Caco-2 (cell line): ENCODE data around the gene PSEN1. TPM values are rescaled to one million over a fixed set of nuclear protein-coding genes. Genes with fewer than 3 reads are reported as not detected.

Source experiments
- BruUV-seq: library from RNA; stranded (reverse); fragments of 400-500 nt; replicated peaks from 2 replicates; lab custom pipeline; 2021; lab: Mats Ljungman, UMichigan
- CTCF ChIA-PET: fragments of 300-600 bp; sonication (Branson Sonifier 250); formaldehyde crosslinking; loops from one replicate; lab custom pipeline; 2022; ENCODE audit warnings: antibody characterized with exemption; lab: Charles Lee
- POLR2A ChIA-PET: fragments of 300-600 bp; sonication (Branson Sonifier 250); formaldehyde crosslinking; loops from one replicate; lab custom pipeline; 2022; ENCODE audit warnings: antibody characterized with exemption; lab: Charles Lee
- DNase-seq, 2 experiments: peaks; one replicate each; pipeline versions ENCODE4 v3.0.0 to v3.0.0-alpha.2; 2020 to 2022
- H3K27me3 ChIP-seq: replicated peaks from 2 replicates; pipeline ENCODE4 v1.6.0; 2011; ENCODE audit warnings: low read length; ENCODE audit not compliant: control insufficient read depth, insufficient read depth
- H3K36me3 ChIP-seq: 2 replicates; pipeline ENCODE4 v1.5.1; 2011; ENCODE audit warnings: low read length; ENCODE audit not compliant: control insufficient read depth, insufficient read depth
- H3K4me1 ChIP-seq: fragments of 250-450 bp; sonication (Bioruptor Pico); 2 replicates; pipeline ENCODE4 v1.5.1; 2020; ENCODE audit warnings: mild to moderate bottlenecking
- H3K4me3 ChIP-seq: 2 replicates; pipeline ENCODE4 v1.5.1; 2011; ENCODE audit warnings: low read depth, mild to moderate bottlenecking, control low read depth, low read length
- H3K9me3 ChIP-seq: fragments of 250-450 bp; sonication (Bioruptor Pico); 2 replicates; pipeline ENCODE4 v1.5.1; 2020; ENCODE audit warnings: mild to moderate bottlenecking, moderate library complexity
- H3K27ac Mint-ChIP-seq: one replicate; pipeline ENCODE4 v1.8.0; 2022; ENCODE audit warnings: mixed read lengths; ENCODE audit not compliant: unreplicated experiment
- H3K27me3 Mint-ChIP-seq: one replicate; pipeline ENCODE4 v1.8.0; 2022; ENCODE audit warnings: mixed read lengths; ENCODE audit not compliant: insufficient read depth, unreplicated experiment
- H3K36me3 Mint-ChIP-seq: one replicate; pipeline ENCODE4 v1.8.0; 2022; ENCODE audit warnings: mild to moderate bottlenecking, mixed read lengths; ENCODE audit not compliant: insufficient read depth, unreplicated experiment
- H3K4me1 Mint-ChIP-seq: one replicate; pipeline ENCODE4 v1.8.0; 2022; ENCODE audit warnings: low read depth, mixed read lengths; ENCODE audit not compliant: unreplicated experiment
- H3K4me3 Mint-ChIP-seq: one replicate; pipeline ENCODE4 v1.8.0; 2022; ENCODE audit warnings: mild to moderate bottlenecking, moderate library complexity, mixed read lengths; ENCODE audit not compliant: unreplicated experiment
- H3K9me3 Mint-ChIP-seq: one replicate; pipeline ENCODE4 v1.8.0; 2022; ENCODE audit warnings: mixed read lengths; ENCODE audit not compliant: unreplicated experiment
- CTCF ChIP-seq, 2 experiments: fragments of 200-600 bp in 1 of 2; IDR thresholded peaks; 1 replicate in 1 of 2; 2 replicates in 1 of 2; pipeline versions ENCODE4 v1.5.1 to v1.8.0; 2011 to 2022; ENCODE audit warnings: antibody characterized with exemption in 1 of 2, control low read depth in 1 of 2, inconsistent platforms in 1 of 2, low read depth in 1 of 2, low read length in 1 of 2, mild to moderate bottlenecking in 1 of 2, moderate library complexity in 1 of 2; ENCODE audit not compliant: insufficient read depth in 1 of 2, severe bottlenecking in 1 of 2, unreplicated experiment in 1 of 2
- intact Hi-C: fragments of 100-400 bp; cut with micrococcal nuclease; formaldehyde crosslinking; loops from one replicate; pipeline ENCODE4 v1.10.0; 2022; ENCODE audit not compliant: unreplicated experiment
- total RNA-seq: library from RNA; stranded (reverse); gene quantifications from 2 replicates; pipeline ENCODE4 v1.2.3, GENCODE V29; 2022

PSEN1 gene
- total RNA-seq, 1 experiment from 2014 or later, result 74.8 TPM

DNA sequence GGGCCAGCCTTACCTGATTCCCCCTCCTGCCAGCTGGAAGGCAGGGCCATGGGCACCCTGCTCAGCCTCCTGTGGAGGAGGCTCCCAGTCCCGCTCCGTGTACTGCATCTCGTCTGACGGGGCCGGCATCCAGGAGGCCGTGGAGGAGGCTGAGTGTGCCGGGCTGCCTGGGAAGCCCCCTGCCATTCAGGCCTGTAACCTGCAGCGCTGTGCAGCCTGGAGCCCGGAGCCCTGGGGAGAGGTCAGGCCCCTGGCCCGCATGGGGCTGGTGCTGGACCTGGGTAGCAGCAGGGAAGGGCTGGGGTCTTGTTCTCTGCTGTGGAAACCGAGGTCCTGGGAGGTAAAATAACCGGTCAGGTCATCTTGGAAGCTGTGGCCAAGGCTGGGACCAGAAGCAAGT, 117.4 kb downstream of the PSEN1 start:
- Histone ChIP-seq H3K4me1 (no peaks in the 10 kb centered on the region), H3K27me3 (no peaks in the 10 kb centered on the region), H3K4me3 (no peak overlapping the region), H3K9me3 (no peaks in the 10 kb centered on the region), H3K36me3 (no peaks in the 10 kb centered on the region)
- Mint-ChIP-seq H3K27me3 (no peaks in the 10 kb centered on the region), H3K36me3 (no peaks in the 10 kb centered on the region), H3K4me3 (no peak overlapping the region), H3K4me1 (no peaks in the 10 kb centered on the region), H3K27ac (no peak overlapping the region), H3K9me3 (no peaks in the 10 kb centered on the region)
- BruUV-seq, result no TSS peak
- no peak for DNase-seq
- intact Hi-C loops, result no loop called here
- CTCF ChIA-PET, result no interaction called here
- POLR2A ChIA-PET, result no interaction called here
- TF ChIP-seq CTCF (IDR thresholded peaks at IDR 0.05; ENCODE audit: insufficient read depth in 1 of 2, low read depth in 1 of 2, low read length in 1 of 2, severe bottlenecking in 1 of 2, unreplicated experiment in 1 of 2), result no peak

GRCh38 chr14:73254247-73255004, 118.1 kb downstream of the PSEN1 start:
- no peak for DNase-seq

DNA sequence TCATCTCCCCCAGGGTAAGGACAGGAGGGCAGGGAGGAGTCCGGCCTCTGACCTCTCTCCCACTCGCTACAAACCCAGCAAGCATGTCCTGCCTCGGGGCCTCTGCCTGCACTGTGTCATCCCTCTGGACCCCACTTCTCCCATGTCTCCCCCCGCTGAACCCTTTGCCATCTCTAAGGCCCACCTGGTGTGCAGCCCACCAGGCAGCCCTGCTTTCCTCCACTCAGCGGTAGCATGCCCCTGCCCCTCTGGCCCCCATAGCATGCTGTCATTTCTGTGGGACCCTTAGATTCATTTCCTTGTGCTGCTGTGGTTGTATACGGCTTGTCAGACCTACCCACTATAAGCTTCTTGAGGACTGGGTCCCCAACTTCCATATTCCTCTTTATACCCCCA, 118.7 kb downstream of the PSEN1 start:
- no peaks in the 10 kb centered on the region for H3K9me3 ChIP-seq
- intact Hi-C loops, result no loop called here
- no peak overlapping the region for H3K4me3 ChIP-seq
- no peak for TF ChIP-seq CTCF (IDR thresholded peaks at IDR 0.05; ENCODE audit: insufficient read depth in 1 of 2, low read depth in 1 of 2, low read length in 1 of 2, severe bottlenecking in 1 of 2, unreplicated experiment in 1 of 2)
- ChIA-PET CTCF (no interaction called here), POLR2A (no interaction called here)
- Mint-ChIP-seq H3K27me3 (no peaks in the 10 kb centered on the region), H3K4me1 (no peaks in the 10 kb centered on the region), H3K9me3 (no peaks in the 10 kb centered on the region), H3K36me3 (no peaks in the 10 kb centered on the region), H3K4me3 (no peak overlapping the region), H3K27ac (no peak overlapping the region)
- no peaks in the 10 kb centered on the region for H3K27me3 ChIP-seq
- no TSS peak for BruUV-seq
- DNase-seq, result no peak
- no peaks in the 10 kb centered on the region for H3K4me1 ChIP-seq
- H3K36me3 ChIP-seq, result no peaks in the 10 kb centered on the region

More at GRCh38 chr14:73254247-73255004, 118.1 kb downstream of the PSEN1 start:
- H3K4me1 ChIP-seq, result no peaks in the 10 kb centered on the region
- no peak overlapping the region for H3K4me3 ChIP-seq
- H3K4me3 Mint-ChIP-seq, result no peak overlapping the region
- H3K36me3 ChIP-seq, result no peaks in the 10 kb centered on the region
- no peaks in the 10 kb centered on the region for H3K36me3 Mint-ChIP-seq
- no peaks in the 10 kb centered on the region for H3K27me3 ChIP-seq
- intact Hi-C loops, result no loop called here
- TF ChIP-seq CTCF (IDR thresholded peaks at IDR 0.05; ENCODE audit: insufficient read depth in 1 of 2, low read depth in 1 of 2, low read length in 1 of 2, severe bottlenecking in 1 of 2, unreplicated experiment in 1 of 2), result no peak
- H3K27ac Mint-ChIP-seq, result no peak overlapping the region
- BruUV-seq, result no TSS peak
- H3K27me3 Mint-ChIP-seq, result no peaks in the 10 kb centered on the region
- no peaks in the 10 kb centered on the region for H3K9me3 ChIP-seq
- POLR2A ChIA-PET, result no interaction called here
- CTCF ChIA-PET, result no interaction called here
- no peaks in the 10 kb centered on the region for H3K9me3 Mint-ChIP-seq
- H3K4me1 Mint-ChIP-seq, result no peaks in the 10 kb centered on the region
